ENCODE results near the gene SPOP.
"Not testable (repeated sequence)": the region's sequence is repeated elsewhere in the genome, so short reads cannot be mapped to it uniquely, and the experiment has no call there.

Gene SPOP

GRCh38 chr17:49681106-49681979 lies 3.4 kb upstream of the SPOP start:
- no peak overlapping the region for H3K4me3 Mint-ChIP-seq
- peaks cover 12% of the 10 kb centered on the region for H3K27me3 Mint-ChIP-seq (ENCODE audit: low read depth)
- H3K36me3 Mint-ChIP-seq (ENCODE audit: low read depth): no peaks in the 10 kb centered on the region
- H3K27ac Mint-ChIP-seq: no peak overlapping the region
- TF ChIP-seq, protein P1, sequence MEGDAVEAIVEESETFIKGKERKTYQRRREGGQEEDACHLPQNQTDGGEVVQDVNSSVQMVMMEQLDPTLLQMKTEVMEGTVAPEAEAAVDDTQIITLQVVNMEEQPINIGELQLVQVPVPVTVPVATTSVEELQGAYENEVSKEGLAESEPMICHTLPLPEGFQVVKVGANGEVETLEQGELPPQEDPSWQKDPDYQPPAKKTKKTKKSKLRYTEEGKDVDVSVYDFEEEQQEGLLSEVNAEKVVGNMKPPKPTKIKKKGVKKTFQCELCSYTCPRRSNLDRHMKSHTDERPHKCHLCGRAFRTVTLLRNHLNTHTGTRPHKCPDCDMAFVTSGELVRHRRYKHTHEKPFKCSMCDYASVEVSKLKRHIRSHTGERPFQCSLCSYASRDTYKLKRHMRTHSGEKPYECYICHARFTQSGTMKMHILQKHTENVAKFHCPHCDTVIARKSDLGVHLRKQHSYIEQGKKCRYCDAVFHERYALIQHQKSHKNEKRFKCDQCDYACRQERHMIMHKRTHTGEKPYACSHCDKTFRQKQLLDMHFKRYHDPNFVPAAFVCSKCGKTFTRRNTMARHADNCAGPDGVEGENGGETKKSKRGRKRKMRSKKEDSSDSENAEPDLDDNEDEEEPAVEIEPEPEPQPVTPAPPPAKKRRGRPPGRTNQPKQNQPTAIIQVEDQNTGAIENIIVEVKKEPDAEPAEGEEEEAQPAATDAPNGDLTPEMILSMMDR (IDR thresholded peaks at IDR 0.05; ENCODE audit: unreplicated experiment in 3 of 3): no peak
- no peaks in the 10 kb centered on the region for H3K9me3 Mint-ChIP-seq
- peaks cover 17% of the 10 kb centered on the region for H3K4me1 Mint-ChIP-seq

- H3K27me3 Mint-ChIP-seq (ENCODE audit: low read depth): peaks cover 12% of the 10 kb centered on the region
- peaks cover 2% of the 10 kb centered on the region for H3K36me3 Mint-ChIP-seq (ENCODE audit: low read depth)
- H3K4me1 Mint-ChIP-seq: peaks cover 25% of the 10 kb centered on the region
- no peaks in the 10 kb centered on the region for H3K9me3 Mint-ChIP-seq
- H3K4me3 Mint-ChIP-seq: no peak overlapping the region
- TF ChIP-seq, protein P1 (IDR thresholded peaks at IDR 0.05; ENCODE audit: unreplicated experiment in 3 of 3): no peak
- H3K27ac Mint-ChIP-seq: no peak overlapping the region
Observed at GRCh38 chr17:49680314-49680713, 2.4 kb upstream of the SPOP start.

DNA sequence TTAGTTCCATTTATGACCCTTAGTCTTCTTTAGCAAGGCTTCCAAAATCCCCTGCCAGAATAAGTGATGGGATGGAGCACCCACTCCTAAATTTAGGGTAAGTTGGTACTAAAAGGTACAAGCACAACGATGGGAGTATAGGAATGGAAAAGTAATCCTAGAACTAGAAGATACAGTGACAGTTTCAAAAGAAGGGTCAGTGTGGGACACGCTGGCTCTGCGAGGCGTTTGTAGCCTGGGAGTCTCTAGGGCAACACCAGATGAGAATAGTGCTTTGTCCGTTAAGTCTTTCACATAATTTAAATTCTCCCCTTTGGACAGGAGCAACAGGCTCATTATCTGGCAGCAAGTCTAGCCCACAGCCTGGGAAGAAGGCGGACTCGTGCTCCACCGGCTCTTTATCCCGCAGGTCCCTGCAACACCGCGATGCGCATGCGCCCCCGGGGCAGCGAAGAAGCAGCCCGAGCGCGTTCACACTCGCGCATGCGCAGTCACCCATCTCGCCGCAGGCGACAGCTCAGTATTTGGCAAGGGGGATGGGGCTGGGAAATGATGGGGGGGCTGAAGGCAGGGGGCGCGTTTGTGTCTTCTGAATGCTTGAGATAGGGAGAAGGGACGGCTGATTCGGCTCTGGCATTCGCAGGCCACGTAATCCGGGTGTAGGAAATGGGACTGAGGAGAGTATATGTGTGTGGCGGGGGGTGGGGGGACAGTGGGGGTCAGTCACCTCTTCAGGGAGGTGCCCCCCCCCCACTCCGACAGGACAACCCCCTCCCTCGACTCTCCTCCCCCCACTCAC lies 564 bp downstream of the SPOP start:
- TF ChIP-seq, protein P1 (IDR thresholded peaks at IDR 0.05; ENCODE audit: unreplicated experiment in 3 of 3): no peak
- H3K27ac Mint-ChIP-seq: peak overlapping the region; percentile 87 to 99 (median 96)
- peak overlapping the region; percentile 92 to 95 (median 94) for H3K4me3 Mint-ChIP-seq
- peaks cover 38% of the 10 kb centered on the region for H3K4me1 Mint-ChIP-seq
- peaks cover 12% of the 10 kb centered on the region for H3K27me3 Mint-ChIP-seq (ENCODE audit: low read depth)
- no peaks in the 10 kb centered on the region for H3K9me3 Mint-ChIP-seq
- H3K36me3 Mint-ChIP-seq (ENCODE audit: low read depth): peaks cover 18% of the 10 kb centered on the region

- Mint-ChIP-seq H3K36me3 (ENCODE audit: low read depth) (peaks cover 18% of the 10 kb centered on the region), H3K4me3 (peak overlapping the region; percentile 92 to 95 (median 94)), H3K27me3 (ENCODE audit: low read depth) (peaks cover 12% of the 10 kb centered on the region), H3K4me1 (peaks cover 38% of the 10 kb centered on the region), H3K27ac (peak overlapping the region; percentile 87 to 99 (median 96)), H3K9me3 (no peaks in the 10 kb centered on the region)
- TF ChIP-seq, protein P1 (IDR thresholded peaks at IDR 0.05; ENCODE audit: unreplicated experiment in 3 of 3): no peak
Observed at GRCh38 chr17:49676276-49676868, 1.5 kb downstream of the SPOP start.

- Mint-ChIP-seq H3K4me1 (peaks cover 48% of the 10 kb centered on the region), H3K27ac (no peak overlapping the region), H3K9me3 (no peaks in the 10 kb centered on the region), H3K4me3 (peak overlapping the region in 1 of 3 experiments; percentile 9), H3K27me3 (ENCODE audit: low read depth) (peaks cover 5% of the 10 kb centered on the region), H3K36me3 (ENCODE audit: low read depth) (peaks cover 18% of the 10 kb centered on the region)
- TF ChIP-seq, protein P1 (IDR thresholded peaks at IDR 0.05; ENCODE audit: unreplicated experiment in 3 of 3): no peak
Observed at GRCh38 chr17:49674507-49674906, 3.4 kb downstream of the SPOP start.

DNA sequence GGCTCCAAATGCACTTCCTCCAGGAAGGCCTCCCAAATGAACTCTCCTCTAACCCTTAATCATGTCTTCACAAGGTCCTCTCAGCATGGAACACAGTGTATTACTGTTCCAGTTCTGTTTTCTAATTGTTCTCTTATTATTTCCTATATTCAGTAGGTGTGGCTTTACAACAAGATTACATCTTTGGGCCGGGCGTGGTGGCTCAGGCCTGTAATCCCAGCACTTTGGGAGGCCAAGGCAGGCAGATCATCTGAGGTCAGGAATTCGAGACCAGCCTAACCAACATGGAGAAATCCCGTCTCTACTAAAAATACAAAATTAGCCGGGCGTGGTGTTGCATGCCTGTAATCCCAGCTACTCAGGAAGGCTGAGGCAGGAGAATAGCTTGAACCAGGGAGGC lies 4.2 kb downstream of the SPOP start:
- Mint-ChIP-seq H3K36me3 (ENCODE audit: low read depth) (peaks cover 18% of the 10 kb centered on the region), H3K4me1 (peaks cover 48% of the 10 kb centered on the region)
- H3K9me3 Mint-ChIP-seq; H3K4me3 Mint-ChIP-seq; H3K27me3 Mint-ChIP-seq (ENCODE audit: low read depth); H3K27ac Mint-ChIP-seq: not testable (repeated sequence)

Measured in nephron (organoid).